Activated CD8-positive, alpha-beta memory T cell treated with anti-CD3 and anti-CD28 coated beads for 36 hours (primary cell): Measurements from ENCODE around the gene SMIM28. TPM values are rescaled to one million over a fixed set of nuclear protein-coding genes. Genes with fewer than 3 reads are reported as not detected.

ENCODE experiments used
- CTCF ChIA-PET: fragments of 350-600 bp; sonication (Branson Sonifier 250); formaldehyde crosslinking; loops from one replicate; lab custom pipeline; 2021; ENCODE audit warnings: antibody characterized with exemption; lab: Charles Lee
- POLR2A ChIA-PET: fragments of 350-600 bp; sonication (Branson Sonifier 250); formaldehyde crosslinking; loops from one replicate; lab custom pipeline; 2021; ENCODE audit warnings: antibody characterized with exemption; lab: Charles Lee
- total RNA-seq, 2 experiments: library from RNA; stranded (reverse); gene quantifications; one replicate each; pipeline ENCODE4 v1.2.3, GENCODE V29; 2021

The SMIM28 gene
- total RNA-seq, 2 experiments from 2014 or later, result not detected

- ChIA-PET POLR2A (no interaction called here), CTCF (interaction anchor here (0.6 to 1.2 kb wide), 5 partner anchors 115 to 1742 kb away, joined by 3 to 4 read pairs (median 3); no protein-coding TSS in a partner anchor)
Observed at GRCh38 chr6:138402838-138403187, 25.1 kb downstream of the SMIM28 start.

DNA sequence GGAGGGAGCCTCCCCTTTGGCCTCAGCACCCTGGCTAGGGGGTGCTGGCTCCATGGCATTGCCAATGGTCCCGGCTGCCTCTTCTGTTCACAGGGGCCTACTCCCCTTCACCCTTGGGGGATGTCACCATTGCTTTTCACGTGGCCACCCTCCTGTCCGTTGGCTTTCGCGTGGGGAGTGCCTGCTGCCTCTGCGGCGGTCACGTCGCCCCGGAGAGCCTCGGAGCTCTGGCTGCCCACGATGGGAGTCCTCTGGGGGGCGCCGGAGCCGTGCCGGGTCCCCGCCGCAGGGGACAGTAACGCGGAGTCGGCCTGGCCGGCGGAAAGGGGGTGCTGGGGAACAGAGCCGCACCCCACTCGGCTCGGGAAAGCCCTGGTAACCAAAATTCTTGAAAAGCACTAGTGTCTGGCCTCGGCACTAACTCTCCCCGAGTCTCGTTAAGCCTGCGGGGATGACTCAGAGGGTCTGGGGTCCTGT is 25.7 kb downstream of the SMIM28 start:
- ChIA-PET CTCF (interaction anchor here (1.1 to 1.3 kb wide), 4 partner anchors 13 to 297 kb away, joined by 3 to 5 read pairs (median 3); no protein-coding TSS in a partner anchor), POLR2A (interaction anchor here (1.0 kb wide), 1 partner anchor 972 kb away, joined by 3 read pairs; no protein-coding TSS in a partner anchor)

DNA sequence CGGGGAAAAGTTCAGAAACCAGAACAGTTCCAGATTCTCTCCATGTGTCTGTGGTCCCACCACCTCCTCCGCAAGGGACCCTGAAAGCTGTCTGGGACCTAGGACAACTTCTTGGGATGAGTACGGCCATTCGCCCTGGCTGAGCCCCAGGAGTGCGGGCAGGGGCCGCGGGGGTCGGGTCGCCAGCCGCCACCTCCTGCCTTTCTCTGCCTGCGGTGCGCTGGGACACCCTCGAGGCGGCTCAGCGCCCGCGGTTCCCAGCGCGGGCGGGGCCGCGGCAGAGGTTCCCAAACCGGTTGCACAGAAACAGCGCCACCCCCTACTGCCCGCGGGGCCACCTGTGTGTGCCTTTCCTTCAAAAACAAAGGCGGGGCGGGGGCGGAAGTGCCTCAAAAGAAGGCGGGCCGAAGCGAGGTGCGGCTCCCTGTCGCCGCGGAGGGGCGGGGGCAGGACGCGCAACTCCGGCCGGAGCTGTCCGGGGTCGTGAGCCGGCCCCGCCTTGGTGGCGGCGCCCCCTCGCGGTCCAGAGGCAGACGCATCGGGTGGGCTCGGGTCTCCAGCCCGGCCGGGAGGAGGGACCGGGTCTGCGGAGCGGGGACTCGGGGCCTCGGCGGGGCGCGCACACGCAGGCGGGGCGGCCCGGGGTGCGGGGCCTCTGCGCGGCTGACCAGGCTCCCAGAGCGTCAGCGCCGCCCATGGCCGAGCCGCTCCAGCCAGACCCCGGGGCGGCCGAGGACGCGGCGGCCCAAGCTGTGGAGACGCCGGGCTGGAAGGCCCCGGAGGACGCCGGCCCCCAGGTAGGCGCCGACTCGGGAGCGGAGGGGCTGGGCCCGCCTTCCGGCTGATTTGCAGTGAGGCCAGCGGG is 26.3 kb downstream of the SMIM28 start, which contains the start of gene HEBP2:
HEBP2 (plus strand) TSS at position 423 of the 865 bp plus-strand sequence; CDS start at position 696, 273 bp downstream.
- ChIA-PET POLR2A (interaction anchor here (0.8 to 1.0 kb wide), 2 partner anchors 52 to 971 kb away, joined by 3 read pairs; no protein-coding TSS in a partner anchor), CTCF (interaction anchor here (1.2 to 1.3 kb wide), 2 partner anchors 12 to 297 kb away, joined by 3 to 5 read pairs; no protein-coding TSS in a partner anchor)

GRCh38 chr6:138404666-138405337 is 27.1 kb downstream of the SMIM28 start:
- POLR2A ChIA-PET, result interaction anchor here (0.8 to 1.0 kb wide), 2 partner anchors 52 to 970 kb away, joined by 3 read pairs; no protein-coding TSS in a partner anchor

GRCh38 chr6:138405816-138406413 is 28.2 kb downstream of the SMIM28 start:
- CTCF ChIA-PET, result no interaction called here
- POLR2A ChIA-PET, result no interaction called here

More at GRCh38 chr6:138404666-138405337, 27.1 kb downstream of the SMIM28 start:
- CTCF ChIA-PET, result interaction anchor here (0.6 to 1.3 kb wide), 3 partner anchors 11 to 845 kb away, joined by 3 to 5 read pairs (median 5); no protein-coding TSS in a partner anchor

GRCh38 chr6:138406443-138406842 is 28.7 kb downstream of the SMIM28 start:
- ChIA-PET CTCF (no interaction called here), POLR2A (no interaction called here)

DNA sequence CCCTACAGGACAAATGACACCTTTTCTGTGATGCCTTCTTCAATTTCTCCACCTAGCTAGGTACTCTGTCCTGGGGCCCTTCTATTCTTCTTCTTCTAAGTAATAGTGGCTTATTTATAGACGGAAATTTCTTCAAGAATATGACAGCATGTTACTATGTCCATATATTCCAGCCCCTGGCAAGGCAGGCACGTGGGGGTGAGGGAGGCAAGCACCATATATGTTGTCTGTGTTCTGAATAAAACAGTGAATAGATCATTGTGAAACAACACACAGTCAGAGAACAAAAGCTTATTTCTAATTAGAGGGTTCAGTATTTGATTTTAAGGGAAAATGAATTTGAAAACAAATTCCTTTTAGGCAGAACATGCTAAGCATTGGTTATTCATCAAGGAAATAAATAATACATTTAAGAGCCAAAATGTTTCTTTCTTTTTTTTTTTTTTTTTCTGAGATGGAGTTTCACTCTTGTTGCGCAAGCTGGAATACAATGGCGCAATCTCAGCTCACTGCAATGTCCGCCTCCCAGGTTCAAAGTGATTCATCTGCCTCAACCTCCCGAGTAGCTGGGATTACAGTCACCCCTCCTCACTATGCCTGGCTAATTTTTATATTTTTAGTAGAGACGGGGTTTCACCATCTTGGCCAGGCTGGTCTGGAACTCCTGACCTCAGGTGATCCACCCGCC is 32.5 kb downstream of the SMIM28 start:
- ChIA-PET CTCF (interaction anchor here (0.7 kb wide), 2 partner anchors 33 to 182 kb away, joined by 3 to 4 read pairs; no protein-coding TSS in a partner anchor), POLR2A (no interaction called here)

DNA sequence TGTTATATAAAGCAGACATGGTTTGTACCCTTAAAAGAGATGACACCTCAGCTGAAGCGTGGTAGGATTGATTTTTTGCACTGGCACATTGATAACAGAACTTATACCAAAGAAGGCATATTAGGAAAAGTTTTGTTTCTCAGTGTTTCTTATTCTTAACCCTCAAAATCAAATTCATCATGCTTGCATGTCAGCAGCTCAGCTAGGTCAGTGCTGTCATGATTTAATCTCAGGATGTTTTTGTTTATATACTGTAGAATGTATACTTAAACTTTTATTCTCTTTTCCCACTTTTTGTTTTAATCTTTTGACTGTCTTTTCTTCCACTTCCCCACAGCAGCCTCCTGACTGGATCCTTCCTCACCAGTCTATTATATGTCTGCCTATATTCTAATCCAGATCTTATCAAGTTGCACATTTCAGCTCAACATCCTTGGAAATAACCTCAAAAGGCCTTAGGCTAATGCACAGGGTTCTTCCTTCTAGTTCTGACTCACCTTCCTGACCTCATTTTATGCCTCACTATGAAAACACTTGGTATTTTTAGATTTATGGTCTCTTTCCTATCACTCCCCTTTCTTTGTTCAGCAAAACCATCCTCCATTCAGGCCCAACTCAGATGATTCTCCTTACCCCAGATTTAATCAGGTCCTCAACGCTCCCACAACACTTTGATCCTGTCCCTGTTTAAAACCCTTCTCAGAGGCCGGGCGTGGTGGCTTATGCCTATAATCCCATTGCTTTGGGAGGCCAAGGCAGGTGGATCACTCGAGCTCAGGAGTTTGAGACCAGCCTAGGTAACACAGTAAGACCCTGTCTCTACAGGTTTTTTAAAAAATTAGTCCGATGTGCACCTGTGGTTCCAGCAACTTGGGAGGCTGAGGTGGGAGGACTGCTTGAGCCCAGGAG is 33.5 kb downstream of the SMIM28 start:
- ChIA-PET POLR2A (no interaction called here), CTCF (no interaction called here)

- POLR2A ChIA-PET, result no interaction called here
- CTCF ChIA-PET, result interaction anchor here (2.1 kb wide), 1 partner anchor 11 kb away, joined by 5 read pairs; the partner anchor contains the start of gene HEBP2
Observed at GRCh38 chr6:138415125-138415524, 37.4 kb downstream of the SMIM28 start.

DNA sequence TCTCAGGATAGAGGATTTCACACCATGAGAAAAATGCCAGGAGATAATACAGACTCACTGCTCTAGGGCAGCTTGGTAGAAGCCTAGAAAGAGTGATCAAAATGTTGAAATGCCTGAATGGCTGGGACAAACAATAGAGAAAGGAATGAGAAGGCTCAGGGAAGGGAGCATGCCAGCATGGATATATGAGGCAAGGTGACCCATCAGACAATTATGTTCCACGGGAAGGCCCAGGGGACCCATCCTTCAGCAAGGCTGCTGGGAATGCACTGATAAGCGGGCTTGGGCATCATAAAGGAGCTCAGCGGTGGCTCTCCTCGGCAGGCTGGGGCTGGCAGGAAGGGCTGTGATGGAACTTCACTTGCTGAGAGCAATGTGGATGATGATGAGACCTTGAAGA is 38.5 kb downstream of the SMIM28 start:
- POLR2A ChIA-PET, result no interaction called here

DNA sequence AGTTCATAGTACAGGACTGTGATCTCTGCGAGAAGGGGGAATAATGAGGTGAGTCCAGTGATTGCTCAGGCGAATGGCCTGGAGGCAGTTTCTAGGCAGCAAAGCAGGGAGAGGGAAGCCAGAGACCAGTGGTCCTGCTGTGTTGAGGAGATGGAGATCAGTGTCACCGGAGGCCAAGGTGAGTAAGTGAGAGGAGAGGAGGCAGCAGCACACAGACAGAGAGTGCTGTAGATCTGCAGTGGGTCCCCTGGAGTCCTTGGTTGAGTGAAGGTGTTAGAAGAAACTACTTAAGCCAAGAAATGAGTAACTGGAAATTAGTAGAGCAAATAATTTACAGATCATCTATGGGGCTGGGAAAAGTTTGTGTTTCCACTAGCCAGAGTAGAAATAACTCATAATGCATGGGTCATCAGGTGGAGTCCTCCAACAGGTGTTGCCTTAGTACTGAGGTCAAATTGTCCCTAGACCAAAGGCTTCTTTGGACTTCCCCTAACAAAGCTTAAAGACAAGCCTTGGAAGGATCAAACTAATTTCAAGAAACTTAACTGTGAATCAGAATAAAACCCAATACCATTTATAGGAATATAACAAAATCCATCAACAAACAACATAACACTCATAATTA is 39.9 kb downstream of the SMIM28 start:
- POLR2A ChIA-PET, result no interaction called here
- CTCF ChIA-PET, result interaction anchor here (1.2 kb wide), 1 partner anchor 301 kb away, joined by 4 read pairs; no protein-coding TSS in a partner anchor

More for the DNA sequence above, 38.5 kb downstream of the SMIM28 start:
- CTCF ChIA-PET, result interaction anchor here (2.1 kb wide), 1 partner anchor 12 kb away, joined by 5 read pairs; the partner anchor contains the start of gene HEBP2

DNA sequence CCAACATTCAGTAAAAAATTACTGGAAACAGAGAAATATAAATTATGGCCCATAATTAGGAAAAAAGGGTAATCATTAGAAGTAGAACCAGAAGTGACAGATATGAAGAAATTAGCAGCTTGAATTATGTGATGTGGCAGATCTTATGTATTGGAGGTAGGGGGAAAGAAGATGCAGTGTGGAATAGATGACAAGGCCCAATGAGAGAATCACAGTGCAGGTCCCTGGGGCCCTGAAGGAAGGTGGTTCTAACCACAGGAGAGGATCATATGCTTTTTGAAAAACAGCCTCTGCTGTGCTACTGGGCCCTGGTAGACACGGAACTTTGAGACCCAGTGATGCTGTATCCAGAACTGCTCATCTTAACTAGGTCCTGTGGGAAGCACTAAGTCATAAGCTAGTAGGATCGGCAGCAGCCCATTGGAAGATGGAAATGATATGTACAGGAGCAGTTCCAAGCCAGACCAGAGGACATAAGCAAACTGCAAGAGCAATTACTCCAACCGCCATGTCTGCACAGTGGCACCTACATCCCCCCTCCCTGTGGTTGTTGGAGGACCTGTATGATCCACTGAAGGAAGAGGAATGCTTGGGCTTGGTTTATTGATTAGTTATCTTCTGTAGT is 40.5 kb downstream of the SMIM28 start:
- POLR2A ChIA-PET, result no interaction called here
- CTCF ChIA-PET, result interaction anchor here (1.2 kb wide), 1 partner anchor 302 kb away, joined by 4 read pairs; no protein-coding TSS in a partner anchor

- POLR2A ChIA-PET, result no interaction called here
- CTCF ChIA-PET, result no interaction called here
Observed at GRCh38 chr6:138419766-138420165, 42.1 kb downstream of the SMIM28 start.

DNA sequence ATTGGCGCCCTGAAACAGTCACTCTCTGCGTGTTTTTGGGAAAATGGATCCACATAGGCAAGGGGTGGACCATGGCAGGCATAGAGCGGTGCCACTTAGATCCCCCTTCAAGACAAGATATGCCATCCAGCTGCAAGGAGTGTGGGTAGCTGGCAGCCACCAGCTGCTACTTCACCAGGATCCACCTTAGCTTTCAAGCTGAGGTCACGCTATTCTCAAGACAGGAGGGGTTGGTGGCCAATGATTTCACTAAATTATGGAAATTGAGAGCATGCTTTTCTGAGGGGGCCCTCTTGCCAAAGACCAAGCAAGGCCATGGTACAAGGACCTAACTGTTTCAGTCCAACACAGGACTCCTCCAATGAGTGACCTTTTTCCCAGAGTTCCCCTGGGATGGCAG is 42.7 kb downstream of the SMIM28 start:
- POLR2A ChIA-PET, result no interaction called here
- CTCF ChIA-PET, result interaction anchor here (1.2 kb wide), 1 partner anchor 9 kb away, joined by 4 read pairs; no protein-coding TSS in a partner anchor

DNA sequence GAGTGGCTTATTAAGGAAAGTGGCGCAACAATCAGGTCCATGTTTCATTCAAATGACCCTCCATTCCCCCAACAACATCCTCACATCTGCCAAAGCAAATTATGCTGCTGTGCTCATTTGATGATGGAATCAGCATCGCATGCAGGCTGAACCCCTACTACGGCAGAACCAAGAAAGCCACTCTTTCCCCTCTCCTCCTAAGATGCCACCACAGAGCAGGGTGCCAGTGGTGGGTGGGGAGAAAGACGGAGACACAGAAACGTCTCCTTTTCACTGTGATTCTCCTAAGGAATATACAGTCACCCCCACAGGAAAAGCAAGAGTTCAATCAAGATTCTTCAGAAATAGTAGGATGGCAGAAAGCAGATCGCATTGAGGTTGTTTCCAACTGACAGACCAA is 43.4 kb downstream of the SMIM28 start:
- ChIA-PET POLR2A (no interaction called here), CTCF (interaction anchor here (0.6 to 1.2 kb wide), 2 partner anchors 9 to 38 kb away, joined by 3 to 4 read pairs; no protein-coding TSS in a partner anchor)

- ChIA-PET CTCF (interaction anchor here (0.6 to 1.2 kb wide), 2 partner anchors 8 to 39 kb away, joined by 3 to 4 read pairs; no protein-coding TSS in a partner anchor), POLR2A (no interaction called here)
Observed at GRCh38 chr6:138421608-138422007, 43.9 kb downstream of the SMIM28 start.
